NCI-H748 treated with DMSO at 0.1 percent for 48 hours (cell line): Measurements from ENCODE around the gene KCND3.
A peak's percentile ranks its signal among the peaks of the same experiment; 100 is the strongest.

Source experiments
- DNase-seq: peaks from one replicate; lab custom pipeline; 2025; lab: John Stamatoyannopoulos, UW

KCND3 gene

DNA sequence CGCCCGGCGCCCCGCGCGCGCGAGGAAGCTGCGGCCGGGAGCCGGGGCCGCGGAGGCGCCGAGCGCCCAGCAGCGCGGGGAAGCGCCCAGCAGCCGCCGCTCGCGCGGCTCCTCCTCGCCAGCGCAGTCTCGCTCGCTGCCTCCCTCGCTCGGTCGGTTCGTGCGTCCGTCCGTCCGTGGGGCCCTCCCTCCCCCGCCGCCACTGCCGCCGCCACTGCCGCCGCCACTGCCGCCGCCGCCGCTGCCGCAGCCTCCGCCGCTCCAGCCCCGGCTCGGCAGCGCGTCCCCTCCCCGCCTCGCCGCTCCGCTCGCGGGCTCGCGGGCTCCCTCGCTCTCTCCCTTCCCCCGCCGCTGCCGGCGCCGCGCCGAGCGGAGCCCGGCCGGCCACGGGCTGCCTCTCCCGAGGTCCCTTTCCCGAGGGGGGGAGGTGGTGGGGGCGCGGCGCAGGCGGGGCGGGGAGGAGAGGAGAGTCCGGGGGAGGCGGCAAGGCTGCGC lies at the start of gene KCND3:
Gene KCND3 (minus strand): TSS at position 138 of the 495 bp plus-strand sequence.
- no peak for DNase-seq

DNA sequence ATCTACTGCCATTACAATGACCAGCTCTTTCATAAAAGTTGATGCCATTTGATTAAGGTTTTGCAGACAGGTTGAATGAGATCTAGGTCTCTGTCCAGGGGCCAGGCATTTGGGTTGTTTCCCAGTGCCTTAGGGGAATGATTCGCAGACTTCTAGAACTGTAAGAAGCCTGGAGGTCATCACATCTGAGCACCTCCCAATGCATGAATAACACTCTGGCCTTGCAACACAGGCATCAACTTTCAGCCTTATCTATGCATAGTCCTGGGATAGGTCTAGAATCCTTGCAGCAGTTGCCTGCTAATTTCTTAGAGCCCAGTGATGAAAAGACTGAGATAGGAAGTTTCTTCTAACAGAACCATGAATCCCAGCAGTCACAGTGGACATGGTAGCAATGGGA lies 44.8 kb upstream of the KCND3 start:
- DNase-seq = no peak

DNA sequence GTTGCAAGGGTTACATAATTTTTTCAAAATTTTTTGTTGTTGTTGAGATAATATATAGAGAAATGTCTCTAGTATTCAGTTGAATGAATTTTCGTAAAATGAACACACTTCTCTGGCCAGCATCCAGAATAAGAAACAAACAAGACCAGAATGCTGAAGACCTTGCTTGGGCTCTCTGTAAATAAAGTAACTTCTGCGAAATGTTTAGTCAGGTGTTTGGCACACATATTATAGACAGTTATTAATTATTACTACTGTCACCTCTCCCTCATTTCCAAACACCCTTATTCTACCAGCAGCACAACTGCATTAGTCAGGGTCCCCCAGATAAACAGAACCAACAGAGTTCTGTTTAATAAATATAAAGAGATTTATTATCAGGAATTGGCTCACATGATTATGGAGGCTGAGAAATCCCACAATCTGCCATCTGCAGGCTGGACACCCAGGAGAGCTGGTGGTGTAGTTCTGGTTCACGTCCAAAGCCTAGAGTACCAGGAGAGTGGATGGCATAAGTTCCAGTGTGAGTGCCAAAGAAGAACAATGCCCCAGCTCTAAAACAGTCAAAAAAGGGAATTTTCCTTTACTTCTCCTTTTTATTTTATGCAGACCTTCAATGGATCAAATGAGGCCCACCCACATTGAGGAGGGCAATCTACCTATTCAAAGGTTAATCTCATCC lies 44.1 kb upstream of the KCND3 start:
- no peak for DNase-seq

DNA sequence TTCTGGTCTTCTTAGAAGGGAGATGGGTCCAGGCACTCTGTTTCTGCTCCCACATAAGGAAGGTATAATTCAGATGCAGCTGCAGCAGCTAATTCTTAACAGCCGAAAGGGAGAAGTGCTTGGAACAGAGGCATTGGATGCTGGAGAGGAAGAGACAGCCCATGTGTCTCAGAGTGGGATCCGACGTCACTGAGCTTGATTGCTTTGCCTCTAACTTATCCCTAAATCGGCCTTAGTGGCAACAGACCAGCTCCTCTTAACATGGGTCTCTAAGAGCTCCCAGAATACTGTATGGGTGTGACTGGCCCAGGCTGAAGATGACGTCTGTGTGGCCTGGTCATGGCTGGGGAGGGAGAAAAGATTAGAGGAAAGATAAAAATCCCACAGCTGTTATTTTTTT lies 40.7 kb upstream of the KCND3 start:
- no peak for DNase-seq

DNA sequence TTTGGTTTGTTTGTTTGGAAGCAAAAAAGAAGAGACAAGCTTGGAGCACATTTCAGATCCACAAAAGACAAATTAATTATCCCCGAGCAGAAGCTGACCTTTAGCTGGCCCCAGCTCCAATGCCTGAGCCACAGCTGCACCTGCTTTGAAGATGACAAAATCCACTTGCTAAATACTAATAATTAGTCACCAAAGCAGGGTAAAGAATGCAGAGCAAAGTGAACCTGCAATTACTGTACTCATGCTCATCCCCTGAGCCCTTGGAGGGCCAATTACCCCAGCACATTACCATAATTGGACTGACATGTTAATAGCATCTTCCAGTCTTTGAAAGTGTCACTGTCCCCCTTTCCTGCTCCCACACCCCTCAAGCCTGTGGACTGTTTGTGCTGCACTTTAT lies 38.2 kb upstream of the KCND3 start:
- DNase-seq = peak; percentile 89

DNA sequence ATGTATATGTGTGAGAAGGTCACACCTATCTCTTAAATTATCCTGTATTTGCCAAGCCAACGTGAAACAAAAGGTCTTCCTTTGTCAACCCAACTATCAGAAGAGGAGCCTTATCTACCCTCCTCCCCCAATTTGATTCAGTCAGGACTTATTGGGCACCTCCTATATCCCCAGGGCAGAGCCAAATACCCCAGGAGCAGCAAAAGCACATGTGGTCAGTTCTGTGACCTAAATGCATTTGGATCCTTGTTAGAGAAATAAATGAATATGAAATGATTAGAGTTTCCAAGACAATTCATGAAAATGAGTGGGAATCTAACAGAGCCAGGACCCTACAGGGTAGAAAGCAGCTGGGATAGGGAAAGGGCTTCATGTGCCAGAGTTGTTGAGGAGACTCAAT lies 37.0 kb upstream of the KCND3 start:
- no peak for DNase-seq

DNA sequence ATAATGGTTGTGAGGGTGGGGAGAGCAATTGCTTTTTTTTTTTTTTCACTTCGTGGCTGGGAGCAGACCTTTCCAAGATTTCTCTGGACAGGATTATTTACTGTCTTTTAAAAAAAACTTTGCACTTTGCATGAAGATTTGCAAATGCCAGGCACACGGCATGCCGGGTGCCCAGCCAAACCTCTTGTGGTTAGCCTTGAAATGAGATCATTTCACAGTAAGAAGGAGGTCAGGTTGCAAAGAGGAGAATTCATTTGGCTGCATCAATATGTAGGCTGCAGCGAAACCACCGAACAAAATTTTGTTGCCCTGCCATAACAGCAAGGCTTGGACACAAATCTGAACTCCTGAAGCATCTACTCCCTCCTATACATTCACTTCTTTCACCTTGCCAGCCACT lies 36.5 kb upstream of the KCND3 start:
- no peak for DNase-seq

DNA sequence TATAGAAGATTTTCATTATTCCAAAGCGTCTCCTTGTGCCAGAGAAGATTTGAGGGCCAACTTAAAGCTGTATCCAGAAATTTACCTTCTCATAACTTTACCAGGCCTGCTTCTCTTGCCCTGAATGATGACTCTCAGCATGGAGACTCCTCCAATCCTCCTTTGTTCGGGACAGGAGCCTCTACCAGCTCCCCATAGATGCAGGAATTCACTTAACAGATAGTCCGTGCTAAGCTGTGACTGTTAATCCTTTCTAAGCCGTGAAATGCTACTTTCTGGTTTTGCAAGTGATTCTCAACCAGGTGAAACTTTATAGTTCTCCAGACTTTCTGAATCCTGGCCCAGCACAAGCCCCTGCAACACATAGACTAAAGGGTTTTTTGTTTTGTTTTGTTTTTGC lies 31.8 kb upstream of the KCND3 start:
- DNase-seq = no peak

DNA sequence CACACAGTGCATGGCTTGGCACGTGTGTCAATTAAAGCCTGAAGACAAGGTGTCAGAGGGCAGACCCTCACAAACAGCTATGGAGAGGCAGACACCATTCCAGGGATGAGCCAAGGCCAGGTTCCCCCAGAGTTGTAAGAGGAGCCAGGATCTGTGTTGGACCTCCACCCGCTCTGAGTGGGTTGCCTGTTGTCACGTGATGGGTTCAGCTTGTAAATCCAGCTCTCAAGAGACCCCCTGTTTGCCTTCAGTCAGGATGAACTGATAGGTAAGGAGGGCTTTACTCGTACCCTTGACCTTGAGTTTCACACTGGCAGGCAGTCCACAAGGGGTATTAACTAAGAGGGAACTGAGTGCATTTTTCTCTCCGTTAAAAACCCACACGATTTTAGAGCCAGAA lies 27.7 kb upstream of the KCND3 start:
- no peak for DNase-seq

DNA sequence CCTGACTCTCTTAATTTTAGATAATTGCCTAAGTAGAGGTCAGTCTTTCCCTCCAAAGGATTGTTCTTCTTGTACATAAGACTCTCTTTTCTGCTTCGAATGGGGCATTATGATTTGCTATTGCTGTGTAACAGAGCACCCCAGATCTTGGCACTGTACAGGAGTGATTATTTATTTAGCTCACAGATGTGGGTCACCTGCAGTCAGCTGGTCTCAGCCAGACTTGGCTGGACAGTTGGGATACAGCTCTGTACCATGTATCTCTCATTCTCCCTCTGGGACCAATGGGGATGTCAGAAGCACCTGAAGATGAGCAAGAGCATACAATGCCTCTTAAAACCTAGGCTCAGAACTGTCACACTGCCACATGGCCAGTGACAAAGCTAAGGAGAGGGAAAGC lies 23.4 kb upstream of the KCND3 start:
- DNase-seq = no peak

DNA sequence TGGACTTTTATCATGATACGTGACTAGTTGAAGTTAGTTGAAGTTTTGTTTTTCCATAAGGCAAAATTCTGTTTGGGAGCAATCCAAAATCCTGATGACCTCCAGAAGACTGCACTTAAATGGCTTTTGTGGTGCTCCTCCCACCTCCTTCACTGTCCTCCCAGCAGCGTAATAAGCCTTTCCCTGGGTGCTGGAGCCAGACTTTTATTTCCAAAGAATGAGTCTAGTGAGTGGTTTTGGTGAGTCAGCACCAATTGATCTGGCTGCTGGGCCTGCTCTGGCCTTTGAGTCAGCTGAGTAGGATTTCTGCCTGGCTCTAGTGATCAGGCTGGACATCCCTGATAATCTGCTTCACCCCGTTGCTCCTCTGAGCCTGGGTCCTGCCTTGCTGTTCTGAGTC lies 21.7 kb upstream of the KCND3 start:
- DNase-seq = no peak

DNA sequence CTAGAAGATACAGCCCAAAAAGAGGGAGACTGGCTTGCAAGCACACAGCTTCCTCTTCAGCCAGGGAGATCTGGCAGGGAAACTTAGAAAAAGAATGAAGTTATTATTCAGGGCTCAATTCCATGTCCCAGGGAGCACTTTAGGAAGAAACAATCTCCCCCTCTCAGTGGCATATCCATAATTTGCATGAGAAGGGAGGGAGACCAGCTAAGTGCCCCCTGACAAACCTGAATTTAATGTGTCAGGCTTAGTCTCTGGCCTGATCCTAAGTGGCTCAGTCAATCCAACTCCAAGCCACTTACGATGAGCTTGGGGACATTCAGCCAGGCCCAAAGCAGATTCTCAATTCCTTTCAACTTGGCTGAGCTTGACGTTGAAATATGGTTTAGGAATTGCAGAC lies 17.7 kb upstream of the KCND3 start:
- DNase-seq = no peak

DNA sequence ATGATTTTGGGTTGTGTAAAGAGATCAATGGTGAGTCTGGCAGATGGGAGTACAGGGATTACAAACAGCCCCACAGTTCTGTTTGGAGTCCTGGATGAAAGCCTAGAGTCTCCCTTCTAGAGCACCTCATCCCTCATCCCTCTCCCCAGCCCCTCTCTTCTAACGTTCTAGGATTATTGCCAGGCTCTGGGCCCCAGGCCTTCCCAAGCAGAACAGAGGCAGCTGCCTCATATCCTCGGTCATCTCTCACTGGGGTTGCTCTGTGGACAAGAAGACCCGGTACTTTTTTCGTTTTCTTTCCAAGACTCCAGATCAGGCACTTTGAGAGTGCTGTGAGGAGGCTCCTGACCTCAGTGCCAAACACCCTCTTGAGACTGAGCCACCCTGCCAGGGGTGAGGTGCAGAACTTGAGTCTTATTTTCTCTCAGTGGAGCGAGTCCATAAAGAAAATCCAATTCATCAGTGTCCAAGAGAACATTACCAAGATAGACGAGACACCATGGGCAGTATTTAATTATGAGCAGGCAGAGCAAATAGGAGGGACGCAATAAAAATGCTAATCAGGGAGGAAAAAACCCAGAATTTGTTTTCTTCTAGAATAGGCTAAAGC lies 17.1 kb upstream of the KCND3 start:
- DNase-seq = no peak

DNA sequence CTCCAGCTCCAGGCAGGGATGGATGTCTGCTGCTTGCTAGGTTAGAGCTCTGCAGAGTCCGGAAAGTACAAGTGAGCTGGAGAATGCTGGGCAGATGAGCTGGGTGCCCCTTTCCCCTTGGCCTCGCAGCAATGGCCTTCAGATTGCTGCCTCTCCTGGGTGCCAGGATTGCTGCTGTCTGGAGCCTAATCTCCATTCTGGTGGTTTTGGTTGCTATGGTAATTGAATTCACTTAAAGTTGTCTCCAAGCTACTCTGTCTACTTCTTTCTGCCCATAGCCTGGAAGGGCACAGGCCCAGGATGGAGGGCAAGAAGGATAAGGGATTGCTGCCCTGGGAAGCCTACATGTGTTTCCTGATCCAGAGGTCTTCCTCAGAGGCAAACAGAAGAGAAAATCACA lies 14.6 kb upstream of the KCND3 start:
- DNase-seq = no peak

DNA sequence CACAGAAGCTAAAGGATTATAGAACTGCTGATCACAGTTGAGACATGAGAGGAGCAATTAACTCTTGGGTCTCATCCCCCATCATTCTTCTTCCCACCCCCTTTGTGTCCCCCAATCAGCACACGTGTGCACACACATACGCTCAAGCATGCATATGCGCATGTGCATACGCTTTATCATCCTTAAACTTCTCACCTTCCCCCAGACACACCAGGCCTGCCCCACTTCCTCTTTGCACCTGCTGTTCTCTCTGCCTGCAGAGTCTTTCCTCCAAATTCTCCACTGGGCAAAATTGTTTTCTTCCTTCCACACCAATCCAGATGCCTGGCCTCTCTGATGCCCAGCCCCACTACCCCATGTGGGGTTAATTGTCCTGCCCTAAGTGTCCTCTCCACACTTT lies 13.0 kb upstream of the KCND3 start:
- DNase-seq = no peak

DNA sequence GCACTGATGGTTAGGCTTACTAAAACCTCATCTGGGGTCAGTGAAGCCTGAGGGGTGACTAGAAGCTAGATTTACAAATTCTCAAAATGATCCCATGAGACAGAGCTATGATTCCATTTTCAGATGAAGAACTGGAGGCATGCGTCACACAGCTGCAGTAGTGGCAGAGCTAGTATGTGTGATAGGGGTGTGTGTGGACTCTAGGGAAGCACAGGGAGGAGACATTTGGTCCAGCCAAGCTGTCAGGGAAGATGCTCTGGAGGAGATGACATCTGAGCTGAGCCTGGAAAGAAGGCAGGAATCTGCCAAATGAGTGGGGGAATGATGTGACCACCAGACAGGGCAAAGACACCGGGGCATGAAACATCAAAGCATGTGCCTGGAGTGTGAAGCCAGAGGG lies 12.0 kb upstream of the KCND3 start:
- no peak for DNase-seq

DNA sequence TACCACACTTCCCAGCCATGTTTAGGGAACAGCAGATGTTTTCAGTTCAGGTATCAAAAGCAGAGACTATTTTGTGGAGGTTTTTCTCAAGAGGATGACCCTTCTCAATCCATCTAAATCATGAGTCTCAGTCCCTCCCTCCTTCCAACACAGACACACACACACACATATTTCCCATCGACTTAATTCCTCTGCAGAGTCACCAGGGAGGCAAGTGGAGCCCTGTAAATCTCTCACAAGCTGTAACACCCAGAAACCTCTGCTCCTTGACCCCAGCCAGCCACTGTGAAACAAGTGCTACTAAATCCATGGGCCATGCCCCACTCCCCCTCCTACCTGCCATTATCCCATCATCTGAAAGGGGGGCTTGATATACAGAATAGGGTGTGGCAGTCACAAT lies 10.6 kb upstream of the KCND3 start:
- no peak for DNase-seq

DNA sequence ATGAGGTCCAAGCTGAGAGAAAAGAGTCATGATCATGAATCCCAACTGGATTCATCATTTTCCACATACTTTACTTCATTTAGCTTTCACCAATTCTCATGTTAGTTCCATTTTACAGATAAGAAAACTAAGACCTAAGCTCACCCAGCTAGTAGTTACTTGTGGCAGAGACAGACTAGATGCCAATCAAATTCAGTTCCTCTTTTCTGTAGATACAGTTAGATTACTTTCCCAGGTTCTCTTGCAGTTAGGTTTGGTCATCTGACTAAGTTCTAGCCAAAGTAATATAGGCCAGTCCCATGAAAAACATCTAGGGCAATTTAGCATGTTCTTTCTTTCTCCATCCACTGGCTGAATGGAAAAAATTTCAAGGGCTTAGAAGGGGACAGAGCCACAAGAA lies 8.9 kb upstream of the KCND3 start:
- no peak for DNase-seq

DNA sequence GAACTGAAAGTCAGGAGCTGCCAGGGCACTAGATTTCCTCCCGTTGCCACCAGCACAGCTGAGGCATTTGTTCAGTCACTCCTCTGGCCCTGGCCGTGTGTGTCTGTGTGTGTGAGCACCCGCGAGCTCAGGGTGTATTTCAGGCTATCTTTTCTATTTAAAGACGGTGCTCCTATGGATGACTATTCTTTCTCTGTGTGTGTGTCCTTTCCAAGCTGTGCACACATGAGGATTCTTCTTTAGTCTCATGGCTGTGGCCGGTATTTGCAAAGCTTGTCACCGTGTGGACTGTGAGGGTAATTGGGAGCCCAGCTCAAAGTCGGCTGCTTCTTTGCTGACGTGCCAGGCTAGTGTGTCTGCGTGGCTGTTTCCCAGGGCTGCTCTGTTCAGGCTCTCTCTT lies 3.0 kb upstream of the KCND3 start:
- no peak for DNase-seq

DNA sequence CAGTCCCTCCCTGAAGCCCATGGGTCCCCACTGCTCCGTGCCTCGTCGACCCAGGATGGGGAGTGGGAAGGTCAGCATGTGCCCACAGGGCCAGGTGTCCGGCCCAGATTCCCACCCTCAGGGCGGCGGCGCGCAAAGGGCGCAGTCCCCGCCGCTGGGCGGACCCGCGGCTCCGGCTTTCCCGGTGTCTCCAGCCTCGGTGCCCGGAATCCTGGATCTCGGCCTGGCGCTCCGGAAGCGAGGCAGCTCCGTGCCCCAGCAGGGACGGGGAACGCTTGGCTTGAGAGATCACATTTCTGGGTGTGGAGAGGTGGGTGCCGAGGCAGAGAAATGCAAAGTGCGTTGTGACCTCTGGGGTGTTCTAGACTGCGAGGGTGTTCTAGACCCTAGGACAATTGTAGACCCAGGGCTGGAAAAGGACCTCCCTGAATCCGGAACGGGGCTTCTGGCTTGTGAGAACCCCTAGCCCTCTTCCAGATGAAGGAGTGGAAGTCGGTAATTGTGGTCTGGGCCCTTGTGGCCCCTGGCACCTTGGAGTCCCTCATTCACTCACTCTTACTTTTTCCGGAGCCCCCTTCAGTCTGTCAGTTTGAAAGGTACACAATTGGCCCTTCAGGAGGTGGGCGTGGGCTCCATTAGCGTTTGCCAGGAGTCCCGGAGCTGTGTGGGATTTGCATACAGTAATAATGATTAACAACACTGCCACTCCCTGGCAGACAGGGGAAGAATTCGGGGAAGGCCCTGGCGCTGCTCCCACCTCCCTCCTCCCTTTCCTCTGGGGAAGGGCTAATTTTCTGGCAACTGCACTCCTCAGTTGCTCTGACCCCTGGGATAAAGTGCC lies 1.6 kb upstream of the KCND3 start:
- peak; percentile 77 for DNase-seq

DNA sequence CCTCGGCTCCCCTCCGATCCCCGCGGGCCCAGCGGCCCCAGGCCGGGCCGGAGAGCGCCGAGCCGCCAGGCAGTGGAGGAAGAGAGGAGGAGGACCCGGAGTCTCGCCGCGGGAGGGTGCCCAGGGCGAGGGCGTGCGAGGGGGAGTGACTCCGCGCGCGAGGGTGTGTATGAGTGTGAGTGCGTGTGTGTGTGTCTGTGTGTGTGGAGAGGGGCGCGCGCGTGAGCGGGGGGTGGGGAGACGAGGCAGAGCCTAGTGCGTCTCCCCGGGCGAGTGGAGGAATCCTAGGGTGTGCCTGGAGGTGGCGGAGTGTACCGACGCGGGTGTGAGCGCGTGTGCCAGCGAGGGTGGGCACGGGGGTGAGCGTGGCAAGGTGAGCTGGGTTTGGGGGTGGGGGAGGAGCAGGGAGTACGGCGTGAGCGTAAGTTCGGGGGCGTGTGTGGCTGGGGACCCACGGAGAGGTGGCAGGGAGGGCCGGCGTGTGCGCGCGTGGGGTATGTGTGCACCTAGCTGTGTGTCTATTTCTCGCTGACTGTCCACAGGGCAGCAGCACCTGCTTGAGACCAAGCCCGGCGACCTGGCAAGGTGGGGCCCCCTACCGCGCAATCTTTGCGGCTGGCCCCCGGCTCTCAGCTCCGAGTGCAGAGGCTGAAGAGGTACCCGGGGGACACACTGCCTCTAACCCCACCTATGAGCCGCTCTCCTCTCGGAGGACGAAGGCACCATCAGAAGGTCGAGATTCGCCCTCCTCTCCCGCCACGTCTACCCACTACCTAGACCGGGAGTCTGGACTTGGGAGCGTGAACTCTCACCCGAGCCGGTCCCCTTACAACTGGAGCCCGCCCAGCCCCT lies 784 bp upstream of the KCND3 start:
- DNase-seq = no peak

DNA sequence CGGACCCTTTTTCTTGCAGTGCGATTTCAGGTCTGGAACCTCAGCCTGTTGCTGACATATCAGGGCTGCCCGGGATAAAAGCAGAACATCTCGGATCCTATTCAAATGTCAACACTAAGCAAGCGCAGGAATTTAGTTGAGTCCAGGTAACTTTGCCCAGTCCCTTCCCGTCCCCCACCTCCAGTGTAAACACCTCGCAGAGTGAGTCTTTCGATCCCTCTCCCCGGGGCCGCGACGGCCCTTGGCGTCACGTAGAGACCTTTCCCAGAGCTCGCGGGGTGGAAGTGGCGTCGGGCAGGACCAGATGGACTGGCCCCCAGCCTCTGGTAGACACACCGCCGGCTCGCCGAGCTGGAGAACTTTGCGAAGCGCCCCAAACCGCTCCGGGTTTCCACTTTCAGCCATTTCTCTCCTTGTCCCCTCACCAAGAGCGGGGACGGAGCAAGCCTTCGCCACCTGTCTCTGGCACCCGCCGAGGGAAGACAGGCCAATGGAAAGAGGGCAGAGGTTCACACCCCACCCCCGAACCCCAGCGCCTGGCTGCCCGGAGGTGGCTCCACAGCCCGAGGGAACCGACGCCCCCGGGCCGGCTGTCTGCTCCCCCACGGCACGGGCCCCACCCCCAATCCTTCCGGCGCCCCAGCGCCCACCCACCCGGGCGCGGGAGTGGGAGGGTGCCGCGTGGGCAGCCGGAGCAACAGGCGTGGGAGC lies 570 bp downstream of the KCND3 start:
- peak; percentile 66 for DNase-seq
